ENCODE measurements around the gene PARVG. TPM values are rescaled to one million over a fixed set of nuclear protein-coding genes. Genes with fewer than 3 reads are reported as not detected.
A peak's percentile ranks its signal among the peaks of the same experiment; 100 is the strongest.

The PARVG gene
- total RNA-seq, 3 donors from 2014 or later = 5.8 to 9.7 (median 8.1) TPM

GRCh38 chr22:44146088-44146861 is 34.5 kb upstream of the PARVG start:
- H3K36me3 ChIP-seq (ENCODE audit: low read depth) = no peaks in the 10 kb centered on the region
- no peaks in the 10 kb centered on the region for H3K4me1 ChIP-seq (ENCODE audit: low read depth)
- TF ChIP-seq CTCF (IDR thresholded peaks at IDR 0.05) = no peak
- no peak overlapping the region for H3K4me3 ChIP-seq
- no peaks in the 10 kb centered on the region for H3K9me3 ChIP-seq
- no peak for DNase-seq
- ATAC-seq = no peak
- intact Hi-C loops (cut with DNase I, micrococcal nuclease) = no loop called here

GRCh38 chr22:44147008-44147645 is 33.6 kb upstream of the PARVG start:
- Histone ChIP-seq H3K4me1 (ENCODE audit: low read depth) (no peaks in the 10 kb centered on the region), H3K9me3 (no peaks in the 10 kb centered on the region), H3K36me3 (ENCODE audit: low read depth) (no peaks in the 10 kb centered on the region), H3K4me3 (no peak overlapping the region)
- no peak for TF ChIP-seq CTCF (IDR thresholded peaks at IDR 0.05)
- intact Hi-C loops (cut with DNase I, micrococcal nuclease) = no loop called here
- DNase-seq (no peak), ATAC-seq (no peak)

- TF ChIP-seq CTCF (IDR thresholded peaks at IDR 0.05) = no peak
- ATAC-seq = no peak
- H3K4me3 ChIP-seq = no peak overlapping the region
- H3K9me3 ChIP-seq = no peaks in the 10 kb centered on the region
- DNase-seq = no peak
- H3K36me3 ChIP-seq (ENCODE audit: low read depth) = no peaks in the 10 kb centered on the region
- intact Hi-C loops (cut with DNase I, micrococcal nuclease) = no loop called here
- no peaks in the 10 kb centered on the region for H3K4me1 ChIP-seq (ENCODE audit: low read depth)
Observed at GRCh38 chr22:44147821-44148574, 32.7 kb upstream of the PARVG start.

GRCh38 chr22:44151676-44152075 is 29.0 kb upstream of the PARVG start:
- Histone ChIP-seq H3K36me3 (ENCODE audit: low read depth) (no peaks in the 10 kb centered on the region), H3K4me1 (ENCODE audit: low read depth) (no peaks in the 10 kb centered on the region), H3K9me3 (no peaks in the 10 kb centered on the region), H3K4me3 (no peak overlapping the region)
- intact Hi-C loops (cut with DNase I, micrococcal nuclease) = no loop called here
- no peak for TF ChIP-seq CTCF (IDR thresholded peaks at IDR 0.05)
- DNase-seq (no peak), ATAC-seq (no peak)

GRCh38 chr22:44153710-44154109 is 27.0 kb upstream of the PARVG start:
- no peaks in the 10 kb centered on the region for H3K4me1 ChIP-seq (ENCODE audit: low read depth)
- H3K36me3 ChIP-seq (ENCODE audit: low read depth) = no peaks in the 10 kb centered on the region
- DNase-seq (peak in 1 of 3 donors; percentile 10), ATAC-seq (no peak)
- no peaks in the 10 kb centered on the region for H3K9me3 ChIP-seq
- intact Hi-C loops (cut with DNase I, micrococcal nuclease) = no loop called here
- no peak overlapping the region for H3K4me3 ChIP-seq
- no peak for TF ChIP-seq CTCF (IDR thresholded peaks at IDR 0.05)
